NCI-H1092 treated with DMSO at 0.1 percent for 48 hours (cell line): Measurements from ENCODE around the gene EIF2S3B.
"Not testable (repeated sequence)": the region's sequence is repeated elsewhere in the genome, so short reads cannot be mapped to it uniquely, and the experiment has no call there.

Experiments
- DNase-seq: peaks from one replicate; lab custom pipeline; 2025; lab: John Stamatoyannopoulos, UW

The EIF2S3B gene

GRCh38 chr12:10505620-10506019, at the start of gene EIF2S3B:
Gene EIF2S3B, plus strand, starts transcription at chr12:10505890. Its CDS starts 13 bp downstream, at chr12:10505903.
- no peak for DNase-seq

GRCh38 chr12:10456856-10457255, 48.8 kb upstream of the EIF2S3B start:
- no peak for DNase-seq

GRCh38 chr12:10457760-10458159, 47.9 kb upstream of the EIF2S3B start:
- no peak for DNase-seq

GRCh38 chr12:10466311-10466710, 39.4 kb upstream of the EIF2S3B start:
- no peak for DNase-seq

- no peak for DNase-seq
Measured at GRCh38 chr12:10469701-10470100, 36.0 kb upstream of the EIF2S3B start.

GRCh38 chr12:10472808-10473207, 32.9 kb upstream of the EIF2S3B start:
- DNase-seq = not testable (repeated sequence)

GRCh38 chr12:10481901-10482300, 23.8 kb upstream of the EIF2S3B start:
- not testable (repeated sequence) for DNase-seq

- DNase-seq = not testable (repeated sequence)
Measured at GRCh38 chr12:10487328-10487727, 18.4 kb upstream of the EIF2S3B start.

- no peak for DNase-seq
Measured at GRCh38 chr12:10491766-10492165, 13.9 kb upstream of the EIF2S3B start.

- no peak for DNase-seq
Measured at GRCh38 chr12:10497602-10498001, 8.1 kb upstream of the EIF2S3B start.

GRCh38 chr12:10498042-10498441, 7.6 kb upstream of the EIF2S3B start:
- no peak for DNase-seq

GRCh38 chr12:10501030-10501429, 4.7 kb upstream of the EIF2S3B start:
- DNase-seq = peak; percentile 3

- DNase-seq = no peak
Measured at GRCh38 chr12:10503460-10503859, 2.2 kb upstream of the EIF2S3B start.

- DNase-seq = no peak
Measured at GRCh38 chr12:10511756-10512355, 6.2 kb downstream of the EIF2S3B start.

- DNase-seq = no peak
Measured at GRCh38 chr12:10512798-10513197, 7.1 kb downstream of the EIF2S3B start.

- no peak for DNase-seq
Measured at GRCh38 chr12:10521555-10521954, 15.9 kb downstream of the EIF2S3B start.

- DNase-seq = no peak
Measured at GRCh38 chr12:10528174-10528953, 22.7 kb downstream of the EIF2S3B start.

- no peak for DNase-seq
Measured at GRCh38 chr12:10529603-10530002, 23.9 kb downstream of the EIF2S3B start.

- DNase-seq = no peak
Measured at GRCh38 chr12:10537721-10538120, 32.0 kb downstream of the EIF2S3B start.

- no peak for DNase-seq
Measured at GRCh38 chr12:10540776-10541205, 35.1 kb downstream of the EIF2S3B start.

- no peak for DNase-seq
Measured at GRCh38 chr12:10543499-10543898, 37.8 kb downstream of the EIF2S3B start.

GRCh38 chr12:10551375-10551774, 45.7 kb downstream of the EIF2S3B start:
- DNase-seq = no peak

GRCh38 chr12:10553148-10553547, 47.5 kb downstream of the EIF2S3B start:
- no peak for DNase-seq
